ENCODE data around the gene NEK6.

DNA sequence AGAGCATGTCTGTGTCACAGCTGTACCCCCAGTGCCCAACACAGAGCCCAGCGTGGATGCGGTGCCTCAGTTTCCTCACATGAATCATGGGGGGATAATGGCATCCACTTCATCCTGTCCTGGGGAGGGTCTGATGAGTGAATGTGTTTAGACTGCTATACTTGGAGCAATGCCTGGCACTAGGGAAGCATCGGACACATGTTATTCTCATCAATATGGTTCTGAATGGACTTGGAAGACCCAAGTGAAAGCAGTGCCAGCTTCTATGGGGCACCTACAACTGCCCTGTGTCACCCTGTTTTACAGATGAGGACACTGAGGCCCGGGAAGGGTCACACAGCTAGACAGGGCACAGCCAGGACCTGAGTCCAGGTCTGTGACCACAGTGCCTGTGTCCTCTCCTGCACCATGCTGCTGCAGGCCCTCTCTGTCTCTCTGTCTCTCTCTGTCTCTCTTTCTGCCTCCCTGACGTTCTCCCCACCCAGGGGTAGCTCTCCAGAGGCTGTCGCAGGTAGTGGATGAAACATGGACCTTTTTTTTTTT is 42.3 kb upstream of the NEK6 start:
- TF ChIP-seq ZFP30 (CRISPR knock-in tag; IDR thresholded peaks at IDR 0.05) (no peak), TOX (CRISPR knock-in tag; IDR thresholded peaks at IDR 0.05; ENCODE audit: borderline replicate concordance) (no peak)

All from SK-N-SH treated with all-trans-retinoic acid at 6 μM for 48 hours (cell line).